K562 (cell line): Measurements from ENCODE around the gene CREB3L1. TPM values are rescaled to one million over a fixed set of nuclear protein-coding genes. Genes with fewer than 3 reads are reported as not detected.

Experiments
- ATAC-seq: fragments of 200-7000 bp; cut with Tn5 transposase; 3 replicates; pipeline ENCODE4 v1.9.1; 2020; ENCODE audit warnings: moderate library complexity
- BruUV-seq: library from RNA; stranded (reverse); fragments of 400-500 nt; replicated peaks from 2 replicates; lab custom pipeline; 2021; lab: Mats Ljungman, UMichigan
- CTCF ChIA-PET: fragments of 300-600 bp; formaldehyde crosslinking; extraction: SDS; loops from one replicate; lab custom pipeline; 2021; ENCODE audit warnings: low intra/inter-chr PET ratio; lab: Yijun Ruan, JAX
- POLR2A ChIA-PET: fragments of 300-600, 350-650 bp; sonication (Branson Sonifier 250); formaldehyde crosslinking; extraction: SDS; loops from one replicate; lab custom pipeline; 2021; ENCODE audit warnings: antibody characterized with exemption, inconsistent platforms; lab: Yijun Ruan, JAX
- DNase-seq, 4 experiments: peaks; one replicate each; pipeline versions ENCODE4 v3.0.0 to v3.0.0-alpha.2; 2011 to 2018; ENCODE audit warnings: low spot score in 3 of 4, mixed read lengths in 3 of 4; ENCODE audit errors: extremely low read depth in 1 of 4
- FAIRE-seq: peaks from 2 replicates; lab custom pipeline; 2011; peaks lifted over from hg19 to GRCh38; lab: Jason Lieb, UNC
- H2AFZ ChIP-seq: 2 replicates; pipeline ENCODE4 v1.6.0; 2011; ENCODE audit warnings: low read depth, low read length, control low read depth, inconsistent platforms
- H3K27ac ChIP-seq: fragments of 200-600 bp; 3 replicates; pipeline ENCODE4 v1.8.0; 2011; ENCODE audit warnings: low read depth, mild to moderate bottlenecking, control low read depth, inconsistent platforms, low read length, moderate library complexity, mixed read lengths; ENCODE audit errors: extremely low read depth
- H3K27me3 ChIP-seq, 2 experiments: fragments of 300-600 bp in 1 of 2; 2 replicates in 1 of 2; 3 replicates in 1 of 2; pipeline versions ENCODE4 v1.6.0 to v1.8.0; 2011; ENCODE audit warnings: inconsistent platforms in 2 of 2, low read length in 2 of 2, mild to moderate bottlenecking in 1 of 2, mixed read lengths in 1 of 2, moderate library complexity in 1 of 2; ENCODE audit not compliant: control insufficient read depth in 2 of 2, insufficient read depth in 2 of 2
- H3K36me3 ChIP-seq: fragments of 300-600 bp; 3 replicates; pipeline ENCODE4 v1.8.0; 2011; ENCODE audit warnings: mild to moderate bottlenecking, low read length, inconsistent platforms; ENCODE audit not compliant: control insufficient read depth, insufficient read depth
- H3K4me1 ChIP-seq, 2 experiments: fragments of 200-600 bp in 1 of 2; replicated peaks in 1 of 2; 2 replicates in 1 of 2; 3 replicates in 1 of 2; pipeline versions ENCODE4 v1.5.1 to v1.8.0; 2011; ENCODE audit warnings: inconsistent platforms in 2 of 2, low read length in 2 of 2, mild to moderate bottlenecking in 1 of 2, mixed read lengths in 1 of 2, moderate library complexity in 1 of 2; ENCODE audit not compliant: control insufficient read depth in 2 of 2, insufficient read depth in 2 of 2
- H3K4me2 ChIP-seq: 2 replicates; pipeline ENCODE4 v1.6.1; 2011; ENCODE audit warnings: low read length, control low read depth, inconsistent platforms, mixed read lengths; ENCODE audit not compliant: insufficient read depth
- H3K4me3 ChIP-seq: fragments of 200-600 bp; sonication (generic), shearing (Covaris generic); 2 replicates; pipeline ENCODE4 v1.5.1; 2016; ENCODE audit warnings: control low read depth, inconsistent platforms
- H3K79me2 ChIP-seq: fragments of 200-600 bp; 3 replicates; pipeline ENCODE4 v1.8.0; 2011; ENCODE audit warnings: low read length, inconsistent platforms; ENCODE audit not compliant: control insufficient read depth, insufficient read depth
- H3K9ac ChIP-seq, 2 experiments: 2 replicates each; pipeline versions ENCODE4 v1.6.0 to v1.6.1; 2011; ENCODE audit warnings: low read depth in 2 of 2, low read length in 2 of 2, control low read depth in 1 of 2, inconsistent platforms in 1 of 2, mild to moderate bottlenecking in 1 of 2, mixed read lengths in 1 of 2; ENCODE audit not compliant: insufficient read depth in 1 of 2
- H3K9me1 ChIP-seq: one replicate; pipeline ENCODE4 v1.6.0; 2011; ENCODE audit warnings: inconsistent platforms, mild to moderate bottlenecking, low read length, moderate library complexity; ENCODE audit not compliant: control insufficient read depth, insufficient read depth
- H3K9me3 ChIP-seq: replicated peaks from 2 replicates; pipeline ENCODE4 v1.5.1; 2011; ENCODE audit warnings: low read depth, low read length, inconsistent platforms; ENCODE audit not compliant: control insufficient read depth, insufficient read depth
- H4K20me1 ChIP-seq: replicated peaks from 2 replicates; pipeline ENCODE4 v1.6.1; 2011; ENCODE audit warnings: low read length, inconsistent platforms, mixed read lengths; ENCODE audit not compliant: control insufficient read depth, insufficient read depth
- BCOR ChIP-seq: fragments of 450-650 bp; IDR thresholded peaks from 2 replicates; pipeline ENCODE4 v1.6.1; 2016
- CREM ChIP-seq: IDR thresholded peaks from 2 replicates; pipeline ENCODE4 v1.6.1; 2014; ENCODE audit warnings: antibody characterized with exemption, low read depth
- CTBP1 ChIP-seq: fragments of 450-650 bp; IDR thresholded peaks from 2 replicates; pipeline ENCODE4 v1.6.1; 2016; ENCODE audit warnings: borderline replicate concordance
- STAG1 ChIP-seq: sonication (generic); formaldehyde crosslinking; IDR thresholded peaks from 2 replicates; pipeline ENCODE4 v1.5.0; 2020; ENCODE audit warnings: missing genetic modification reagents, borderline replicate concordance
- TCF7 ChIP-seq: sonication (generic); IDR thresholded peaks from 2 replicates; pipeline ENCODE4 v1.6.1; 2016; ENCODE audit warnings: antibody characterized with exemption, borderline replicate concordance
- WGBS: fragments of 100-300 bp; shearing (Covaris generic); methylation state at CpG from one replicate; pipeline ENCODE4 v1.1.6; 2016; ENCODE audit warnings: low coverage, mixed read lengths; ENCODE audit not compliant: insufficient coverage; ENCODE audit errors: missing lambda C conversion rate; 5-methylcytosine and 5-hydroxymethylcytosine counted together
- in situ Hi-C: fragments of 300-500 bp; cut with MboI; formaldehyde crosslinking; loops from 4 replicates; pipeline ENCODE4 v1.15.0; 2018; ENCODE audit warnings: inconsistent platforms, mixed read lengths
- intact Hi-C: fragments of 100-400 bp; cut with micrococcal nuclease; formaldehyde crosslinking; loops from 2 replicates; pipeline ENCODE4 v1.14.2; 2022
- polyA plus RNA-seq, 8 experiments: library from polyadenylated mRNA; depleted of rRNA in 4 of 8; stranded (reverse) in 5 of 8; unstranded in 3 of 8; fragments of >200 nt; fragmentation: Nextera tagmentation in 2 of 8; fragmentation: Illumina TruSeq in 1 of 8; extraction: Ambion mirVana in 2 of 8; extraction: Trizol in 1 of 8; gene quantifications; 2 replicates each; pipeline versions ENCODE4 v1.2.1 to v1.2.3, GENCODE V29; 2011 to 2014; ENCODE audit warnings: inconsistent platforms in 1 of 8, missing spikeins in 1 of 8
- total RNA-seq, 7 experiments: library from RNA; depleted of rRNA in 6 of 7; stranded (reverse); fragments of >200 nt in 6 of 7; fragmentation: Illumina TruSeq in 2 of 7; extraction: Trizol in 2 of 7; gene quantifications; 2 replicates each; pipeline versions ENCODE4 v1.2.1 to v1.2.3, GENCODE V29; 2011 to 2021; ENCODE audit warnings: low replicate concordance in 1 of 7
- TF ChIP-seq, protein P1 (sequence below): sonication (generic); formaldehyde crosslinking; IDR thresholded peaks from 2 replicates; pipeline ENCODE4 v1.8.0; 2022; ENCODE audit warnings: mild to moderate bottlenecking, missing genetic modification reagents, borderline replicate concordance
- TF ChIP-seq, protein P2 (sequence below): sonication (generic); formaldehyde crosslinking; IDR thresholded peaks from 2 replicates; pipeline ENCODE4 v1.8.0; 2022; ENCODE audit warnings: missing genetic modification reagents, mild to moderate bottlenecking, borderline replicate concordance
- TF ChIP-seq, protein P3 (sequence below): IDR thresholded peaks from 2 replicates; pipeline ENCODE4 v1.6.1; 2011; ENCODE audit warnings: borderline replicate concordance, low read depth, mild to moderate bottlenecking, moderate library complexity, low read length; ENCODE audit not compliant: insufficient read depth, poor library complexity, severe bottlenecking
- TF ChIP-seq, protein P4 (sequence below): fragments of 450-650 bp; formaldehyde crosslinking; IDR thresholded peaks from 2 replicates; pipeline ENCODE4 v1.4.0; 2022; ENCODE audit warnings: missing genetic modification characterization
- TF ChIP-seq, protein P5 (sequence below): fragments of 250-450 bp; sonication (Bioruptor Pico); IDR thresholded peaks from 2 replicates; pipeline ENCODE4 v1.8.0; 2021; ENCODE audit warnings: borderline replicate concordance, mild to moderate bottlenecking, moderate library complexity; ENCODE audit not compliant: poor library complexity, severe bottlenecking

The CREB3L1 gene
- total and polyA plus RNA-seq, 9 of the 15 experiments (the other 6 are each of a cell fraction or from before 2014, with no cell fraction given), result 1.2 to 27.6 (median 3.7) TPM

DNA sequence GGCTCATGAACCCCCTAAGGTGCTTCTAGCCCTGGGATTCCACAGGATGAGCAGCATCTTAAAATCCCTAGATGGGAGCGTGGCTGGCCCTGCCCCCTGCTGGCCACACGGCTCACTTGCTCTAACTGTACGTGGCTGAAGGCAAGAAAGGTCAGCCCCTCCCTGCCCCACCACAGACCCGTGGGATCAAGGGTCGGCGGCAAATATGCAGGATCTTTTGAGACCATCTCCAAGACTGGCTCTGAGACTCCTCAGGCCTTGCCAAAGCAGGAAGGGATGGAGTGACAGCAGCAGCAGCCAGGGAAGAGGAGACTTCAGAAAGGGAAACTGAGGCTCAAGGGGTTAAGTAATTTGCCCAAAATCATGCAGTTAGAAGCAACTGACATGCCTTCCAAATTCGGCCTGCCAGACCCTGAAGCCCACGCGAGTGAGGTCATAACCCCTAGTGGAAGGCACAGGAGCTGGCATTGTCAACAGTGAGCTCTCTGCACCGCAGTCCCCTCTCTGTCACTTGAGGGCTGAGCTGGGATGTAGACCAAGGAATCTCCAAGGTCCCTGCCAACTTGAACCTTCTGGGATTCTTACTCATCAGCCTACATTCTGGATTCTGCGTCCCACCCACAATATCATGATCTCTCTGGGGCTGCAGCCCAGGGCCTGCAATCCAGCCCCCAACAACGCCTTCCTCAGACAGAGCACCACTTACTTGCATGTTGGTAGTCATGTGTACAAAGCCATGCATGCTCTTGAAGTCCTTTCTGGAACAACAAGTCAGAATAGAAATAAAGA lies 31.4 kb downstream of the CREB3L1 start:
- Histone ChIP-seq H3K9ac (peak overlapping the region in 1 of 2 experiments; percentile 66; a peak in 1 of 4 replicates), H2AFZ (no peak overlapping the region; the same call in 1 of the 2 replicates), H3K27me3 (no peaks in the 10 kb centered on the region), H3K4me1 (peaks cover 17 to 45% of the 10 kb centered on the region in 2 experiments), H3K79me2 (no peaks in the 10 kb centered on the region), H3K4me2 (peak overlapping the region; percentile 15; the same call in 1 of the 2 replicates), H3K4me3 (no peak overlapping the region), H3K36me3 (peaks cover 24% of the 10 kb centered on the region; the same call in 2 of the 3 replicates), H4K20me1 (no peaks in the 10 kb centered on the region), H3K27ac (peak overlapping the region; percentile 75; the same call in 2 of the 3 replicates), H3K9me3 (no peaks in the 10 kb centered on the region), H3K9me1 (no peaks in the 10 kb centered on the region)
- intact Hi-C loops, result loop anchor here (1.0 kb wide), 1 partner anchor 62 kb away; no protein-coding TSS in a partner anchor
- ATAC-seq, result peak; percentile 92
- peak; percentile 83 to 88 (median 84) for DNase-seq
- in situ Hi-C loops, result no loop called here
- BruUV-seq, result no TSS peak
- POLR2A ChIA-PET, result interaction anchor here (0.7 to 2.5 kb wide), 4 partner anchors 21 to 66 kb away, joined by 3 to 12 read pairs (median 3); no protein-coding TSS in a partner anchor
- 26% methylated on average over 12 of the region's 12 CpGs for WGBS
- CTCF ChIA-PET, result interaction anchor here (0.5 to 2.6 kb wide), 5 partner anchors 21 to 72 kb away, joined by 3 to 20 read pairs (median 8); no protein-coding TSS in a partner anchor
- peak; percentile 87 for FAIRE-seq
- peak; percentile 49; the same call in 1 of the 2 replicates for TF ChIP-seq CTBP1
- TF ChIP-seq, protein P1, sequence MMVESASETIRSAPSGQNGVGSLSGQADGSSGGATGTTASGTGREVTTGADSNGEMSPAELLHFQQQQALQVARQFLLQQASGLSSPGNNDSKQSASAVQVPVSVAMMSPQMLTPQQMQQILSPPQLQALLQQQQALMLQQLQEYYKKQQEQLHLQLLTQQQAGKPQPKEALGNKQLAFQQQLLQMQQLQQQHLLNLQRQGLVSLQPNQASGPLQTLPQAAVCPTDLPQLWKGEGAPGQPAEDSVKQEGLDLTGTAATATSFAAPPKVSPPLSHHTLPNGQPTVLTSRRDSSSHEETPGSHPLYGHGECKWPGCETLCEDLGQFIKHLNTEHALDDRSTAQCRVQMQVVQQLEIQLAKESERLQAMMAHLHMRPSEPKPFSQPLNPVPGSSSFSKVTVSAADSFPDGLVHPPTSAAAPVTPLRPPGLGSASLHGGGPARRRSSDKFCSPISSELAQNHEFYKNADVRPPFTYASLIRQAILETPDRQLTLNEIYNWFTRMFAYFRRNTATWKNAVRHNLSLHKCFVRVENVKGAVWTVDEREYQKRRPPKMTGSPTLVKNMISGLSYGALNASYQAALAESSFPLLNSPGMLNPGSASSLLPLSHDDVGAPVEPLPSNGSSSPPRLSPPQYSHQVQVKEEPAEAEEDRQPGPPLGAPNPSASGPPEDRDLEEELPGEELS (CRISPR knock-in tag), result 0 out of 2 replicates have a peak, but pooled peaks have one; percentile 67
- TF ChIP-seq, protein P2, sequence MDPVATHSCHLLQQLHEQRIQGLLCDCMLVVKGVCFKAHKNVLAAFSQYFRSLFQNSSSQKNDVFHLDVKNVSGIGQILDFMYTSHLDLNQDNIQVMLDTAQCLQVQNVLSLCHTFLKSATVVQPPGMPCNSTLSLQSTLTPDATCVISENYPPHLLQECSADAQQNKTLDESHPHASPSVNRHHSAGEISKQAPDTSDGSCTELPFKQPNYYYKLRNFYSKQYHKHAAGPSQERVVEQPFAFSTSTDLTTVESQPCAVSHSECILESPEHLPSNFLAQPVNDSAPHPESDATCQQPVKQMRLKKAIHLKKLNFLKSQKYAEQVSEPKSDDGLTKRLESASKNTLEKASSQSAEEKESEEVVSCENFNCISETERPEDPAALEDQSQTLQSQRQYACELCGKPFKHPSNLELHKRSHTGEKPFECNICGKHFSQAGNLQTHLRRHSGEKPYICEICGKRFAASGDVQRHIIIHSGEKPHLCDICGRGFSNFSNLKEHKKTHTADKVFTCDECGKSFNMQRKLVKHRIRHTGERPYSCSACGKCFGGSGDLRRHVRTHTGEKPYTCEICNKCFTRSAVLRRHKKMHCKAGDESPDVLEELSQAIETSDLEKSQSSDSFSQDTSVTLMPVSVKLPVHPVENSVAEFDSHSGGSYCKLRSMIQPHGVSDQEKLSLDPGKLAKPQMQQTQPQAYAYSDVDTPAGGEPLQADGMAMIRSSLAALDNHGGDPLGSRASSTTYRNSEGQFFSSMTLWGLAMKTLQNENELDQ (CRISPR knock-in tag), result 0 out of 2 replicates have a peak, but pooled peaks have one; percentile 34
- TF ChIP-seq, protein P3, sequence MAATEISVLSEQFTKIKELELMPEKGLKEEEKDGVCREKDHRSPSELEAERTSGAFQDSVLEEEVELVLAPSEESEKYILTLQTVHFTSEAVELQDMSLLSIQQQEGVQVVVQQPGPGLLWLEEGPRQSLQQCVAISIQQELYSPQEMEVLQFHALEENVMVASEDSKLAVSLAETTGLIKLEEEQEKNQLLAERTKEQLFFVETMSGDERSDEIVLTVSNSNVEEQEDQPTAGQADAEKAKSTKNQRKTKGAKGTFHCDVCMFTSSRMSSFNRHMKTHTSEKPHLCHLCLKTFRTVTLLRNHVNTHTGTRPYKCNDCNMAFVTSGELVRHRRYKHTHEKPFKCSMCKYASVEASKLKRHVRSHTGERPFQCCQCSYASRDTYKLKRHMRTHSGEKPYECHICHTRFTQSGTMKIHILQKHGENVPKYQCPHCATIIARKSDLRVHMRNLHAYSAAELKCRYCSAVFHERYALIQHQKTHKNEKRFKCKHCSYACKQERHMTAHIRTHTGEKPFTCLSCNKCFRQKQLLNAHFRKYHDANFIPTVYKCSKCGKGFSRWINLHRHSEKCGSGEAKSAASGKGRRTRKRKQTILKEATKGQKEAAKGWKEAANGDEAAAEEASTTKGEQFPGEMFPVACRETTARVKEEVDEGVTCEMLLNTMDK, result peak; percentile 47
- peak; percentile 94 for TF ChIP-seq BCOR
- TF ChIP-seq CREM, result peak; percentile 61; the same call in 1 of the 2 replicates
- TF ChIP-seq STAG1 (CRISPR knock-in tag), result peak; percentile 63; the same call in 1 of the 2 replicates
- no peak for TF ChIP-seq TCF7
- TF ChIP-seq, protein P4, sequence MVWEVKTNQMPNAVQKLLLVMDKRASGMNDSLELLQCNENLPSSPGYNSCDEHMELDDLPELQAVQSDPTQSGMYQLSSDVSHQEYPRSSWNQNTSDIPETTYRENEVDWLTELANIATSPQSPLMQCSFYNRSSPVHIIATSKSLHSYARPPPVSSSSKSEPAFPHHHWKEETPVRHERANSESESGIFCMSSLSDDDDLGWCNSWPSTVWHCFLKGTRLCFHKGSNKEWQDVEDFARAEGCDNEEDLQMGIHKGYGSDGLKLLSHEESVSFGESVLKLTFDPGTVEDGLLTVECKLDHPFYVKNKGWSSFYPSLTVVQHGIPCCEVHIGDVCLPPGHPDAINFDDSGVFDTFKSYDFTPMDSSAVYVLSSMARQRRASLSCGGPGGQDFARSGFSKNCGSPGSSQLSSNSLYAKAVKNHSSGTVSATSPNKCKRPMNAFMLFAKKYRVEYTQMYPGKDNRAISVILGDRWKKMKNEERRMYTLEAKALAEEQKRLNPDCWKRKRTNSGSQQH, result no peak
- TF ChIP-seq, protein P5, sequence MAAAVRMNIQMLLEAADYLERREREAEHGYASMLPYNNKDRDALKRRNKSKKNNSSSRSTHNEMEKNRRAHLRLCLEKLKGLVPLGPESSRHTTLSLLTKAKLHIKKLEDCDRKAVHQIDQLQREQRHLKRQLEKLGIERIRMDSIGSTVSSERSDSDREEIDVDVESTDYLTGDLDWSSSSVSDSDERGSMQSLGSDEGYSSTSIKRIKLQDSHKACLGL (CRISPR knock-in tag), result no peak
